CD1c-positive myeloid dendritic cell (primary cell): ENCODE data around the gene ANKS3.

Source experiments
- DNase-seq: peaks from one replicate; pipeline ENCODE4 v3.0.0-alpha.2; 2016; ENCODE audit errors: extremely low spot score

Gene ANKS3

GRCh38 chr16:4685776-4686496 lies 48.1 kb downstream of the ANKS3 start:
- no peak for DNase-seq

- no peak for DNase-seq
Measured at GRCh38 chr16:4685292-4685691, 48.8 kb downstream of the ANKS3 start.

- DNase-seq, result no peak
Measured at GRCh38 chr16:4684763-4685162, 49.3 kb downstream of the ANKS3 start.

GRCh38 chr16:4684058-4684715 lies 49.9 kb downstream of the ANKS3 start:
- DNase-seq, result no peak

DNA sequence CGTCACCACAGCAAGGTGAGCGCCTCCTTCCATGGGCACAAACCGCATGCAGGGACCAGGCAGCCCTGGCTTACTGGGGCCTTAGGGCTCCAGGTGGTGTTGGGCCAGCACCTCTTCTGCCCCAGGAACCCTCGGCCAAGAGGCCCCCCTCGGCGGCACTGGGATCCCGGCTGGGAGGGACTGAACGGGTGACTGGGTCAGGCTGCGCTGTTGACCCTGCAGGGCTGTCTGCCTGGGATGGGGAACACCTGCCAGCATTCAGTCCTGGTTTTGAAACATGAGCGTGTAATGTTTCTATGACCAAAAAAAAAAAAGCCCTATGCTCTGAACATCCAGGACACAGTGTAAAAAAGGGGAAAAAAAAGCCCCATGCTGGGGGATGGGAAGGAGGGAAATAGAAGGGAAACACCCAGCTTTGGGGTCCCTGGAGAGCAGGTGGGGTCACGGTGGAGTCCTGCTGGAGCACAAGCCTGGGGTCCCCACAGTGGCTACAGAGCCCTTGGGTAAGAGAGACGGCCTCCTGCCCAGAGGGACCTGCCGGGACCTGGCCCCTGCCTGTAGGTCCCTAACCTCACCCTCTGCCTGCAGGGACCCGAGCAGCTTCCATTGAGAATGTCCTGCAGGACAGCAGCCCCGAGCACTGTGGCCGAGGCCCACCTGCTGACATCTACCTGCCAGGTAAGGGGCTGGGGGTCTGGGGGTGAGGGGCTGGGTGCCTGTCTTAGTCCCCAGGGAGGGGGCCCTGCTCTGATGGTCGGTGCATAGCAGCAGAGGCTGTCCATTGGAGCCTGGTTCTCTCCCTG lies 50.6 kb downstream of the ANKS3 start:
- no peak for DNase-seq

GRCh38 chr16:4682616-4683254 lies 51.3 kb downstream of the ANKS3 start:
- peak; percentile 55 for DNase-seq

DNA sequence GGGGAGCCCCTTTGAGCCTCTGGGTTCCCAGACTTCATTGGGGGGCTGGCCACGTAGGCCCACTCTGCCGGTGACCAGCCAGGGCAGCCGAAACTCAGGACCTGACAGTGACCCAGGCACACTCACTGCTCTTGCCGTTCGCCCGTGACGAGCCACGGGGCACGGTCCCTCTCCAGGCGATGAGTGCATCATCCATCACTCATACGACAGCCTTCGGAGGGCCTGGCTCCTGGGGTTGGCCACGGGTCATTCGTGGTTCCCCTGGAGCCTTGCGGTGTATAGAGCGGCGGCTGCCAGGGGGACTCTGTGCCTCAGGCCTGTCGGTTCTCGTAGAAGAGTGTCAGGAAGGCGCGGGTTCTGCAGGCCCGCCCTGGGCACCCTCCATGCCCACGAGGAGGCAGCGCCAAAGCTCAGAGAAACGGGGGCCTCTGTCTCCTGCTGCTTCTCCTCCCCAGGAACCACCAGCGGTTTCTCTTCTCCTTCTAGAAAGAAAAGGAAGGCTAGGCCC lies 51.9 kb downstream of the ANKS3 start:
- peak; percentile 41 for DNase-seq

DNA sequence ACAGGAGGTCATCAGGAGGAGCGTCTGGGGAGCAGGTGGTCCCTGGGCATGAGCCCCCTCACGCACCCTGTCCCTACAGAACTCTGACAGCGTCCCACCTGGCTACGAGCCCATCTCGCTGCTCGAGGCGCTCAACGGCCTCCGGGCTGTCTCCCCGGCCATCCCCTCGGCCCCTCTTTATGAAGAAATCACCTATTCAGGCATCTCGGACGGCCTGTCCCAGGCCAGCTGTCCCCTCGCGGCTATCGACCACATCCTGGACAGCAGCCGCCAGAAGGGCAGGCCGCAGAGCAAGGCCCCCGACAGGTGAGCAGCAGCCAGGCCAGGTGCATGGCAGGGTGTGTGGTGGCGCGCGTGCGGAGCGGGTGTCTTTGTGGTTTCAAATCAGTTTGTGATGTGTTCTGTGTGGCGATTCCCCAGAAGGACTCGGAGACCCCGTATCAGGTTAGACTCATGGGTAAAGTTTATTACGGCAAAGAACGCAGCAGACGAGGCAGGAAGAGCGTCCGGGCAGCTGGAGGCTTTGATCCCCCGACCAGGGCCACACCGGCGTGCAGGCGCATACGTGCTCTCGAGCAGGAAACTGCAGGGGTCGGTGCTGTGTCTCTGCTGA lies 52.5 kb downstream of the ANKS3 start:
- no peak for DNase-seq

DNA sequence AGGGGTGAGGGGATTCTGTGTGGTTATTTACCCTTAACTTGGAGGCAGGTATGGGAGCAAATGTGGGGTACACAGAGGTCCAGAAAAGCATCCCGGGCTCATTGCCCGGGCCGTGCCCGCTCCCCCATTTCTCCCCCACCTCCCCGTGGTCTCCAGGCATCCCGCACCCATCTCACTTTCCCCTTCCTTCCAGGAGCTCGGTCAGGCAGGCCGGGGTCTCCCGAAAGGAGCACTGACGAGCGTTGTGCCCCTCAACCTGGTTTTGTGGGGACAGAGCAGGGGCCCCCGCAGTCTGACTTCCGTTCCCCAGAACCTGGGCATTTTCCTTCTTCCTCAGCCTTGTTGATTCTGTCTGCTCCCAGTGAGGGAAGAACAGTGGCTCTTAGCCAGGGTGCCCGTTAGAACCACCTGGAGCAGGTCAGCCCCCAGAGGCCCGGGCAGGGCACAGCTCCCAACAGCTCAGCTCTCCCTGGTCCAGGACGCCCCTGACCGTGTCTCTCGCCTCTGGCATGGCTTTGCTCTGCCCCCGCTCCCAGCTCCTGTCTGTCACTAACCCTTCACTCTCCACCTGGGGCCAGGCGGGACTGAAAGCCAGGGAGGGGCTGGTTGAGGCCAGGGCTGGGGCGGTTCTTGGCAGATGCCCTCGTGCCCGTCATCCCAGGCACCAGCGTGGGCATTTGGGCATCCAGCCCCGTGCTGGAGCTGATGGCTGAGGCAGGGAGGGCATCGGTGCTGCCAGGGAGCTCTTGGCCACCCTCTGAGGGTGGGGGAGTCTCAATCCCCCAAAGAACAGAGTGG lies 53.2 kb downstream of the ANKS3 start:
- DNase-seq, result no peak

DNA sequence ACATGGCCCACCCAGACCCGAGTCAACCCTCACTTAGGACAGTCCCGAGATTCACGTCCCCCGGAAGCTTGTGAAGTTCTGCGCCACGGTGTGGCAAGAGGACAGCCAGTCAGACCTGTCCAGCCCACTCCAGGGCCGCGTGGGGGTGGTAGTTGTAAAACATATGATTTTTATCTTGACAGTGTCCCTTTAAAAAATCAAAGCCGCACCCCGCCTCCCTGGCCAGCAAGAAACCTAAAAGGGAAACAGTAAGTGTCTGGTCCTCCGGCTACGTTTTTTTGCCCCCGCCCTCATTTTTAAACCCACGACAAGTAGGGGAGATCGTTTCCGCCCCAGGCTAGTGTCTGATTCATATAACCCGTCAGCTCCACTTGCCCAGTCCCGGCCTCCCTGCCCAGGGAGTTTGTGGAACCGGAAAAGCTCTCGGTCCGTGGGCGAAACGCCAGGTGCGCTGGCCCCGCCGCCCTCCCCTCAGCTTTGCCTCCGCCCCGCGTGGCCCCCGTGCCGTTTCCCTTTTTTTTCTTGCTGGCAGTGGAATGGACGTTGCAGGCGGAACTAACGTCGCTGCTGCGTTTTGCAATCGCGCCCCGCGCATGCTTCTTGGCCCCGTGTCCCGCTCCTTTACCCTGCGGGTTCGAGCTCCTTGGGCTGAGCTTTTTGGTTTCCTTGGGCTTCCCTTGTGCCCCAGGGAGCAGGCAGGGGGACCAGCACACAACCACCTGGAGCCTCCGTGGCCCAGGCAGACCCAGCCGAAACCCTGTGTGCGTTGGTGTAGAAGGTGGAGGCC lies 54.0 kb downstream of the ANKS3 start:
- peak; percentile 95 for DNase-seq

- DNase-seq, result no peak
Measured at GRCh38 chr16:4679156-4679849, 54.8 kb downstream of the ANKS3 start.

DNA sequence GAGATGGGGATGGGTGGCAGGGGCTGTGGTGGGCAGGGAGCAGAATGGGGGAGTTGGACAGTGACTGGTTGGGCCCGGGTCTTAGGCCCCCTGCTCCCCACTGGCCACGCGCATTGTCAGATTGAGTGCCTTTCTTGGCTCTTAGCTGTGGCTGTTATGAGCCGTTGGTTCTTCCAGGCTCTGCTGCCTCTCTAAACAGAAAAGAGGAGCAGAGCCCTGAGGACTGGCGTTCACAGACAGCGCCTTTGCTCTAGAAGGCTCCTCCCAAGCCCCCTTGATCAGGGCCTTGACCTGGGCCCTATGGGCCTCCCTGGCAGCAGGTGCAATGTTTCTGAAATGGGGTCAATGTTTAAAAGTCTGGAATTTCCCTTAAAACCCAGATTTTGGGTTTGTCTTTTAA lies 55.5 kb downstream of the ANKS3 start:
- no peak for DNase-seq

GRCh38 chr16:4677994-4678393 lies 56.1 kb downstream of the ANKS3 start:
- no peak for DNase-seq

DNA sequence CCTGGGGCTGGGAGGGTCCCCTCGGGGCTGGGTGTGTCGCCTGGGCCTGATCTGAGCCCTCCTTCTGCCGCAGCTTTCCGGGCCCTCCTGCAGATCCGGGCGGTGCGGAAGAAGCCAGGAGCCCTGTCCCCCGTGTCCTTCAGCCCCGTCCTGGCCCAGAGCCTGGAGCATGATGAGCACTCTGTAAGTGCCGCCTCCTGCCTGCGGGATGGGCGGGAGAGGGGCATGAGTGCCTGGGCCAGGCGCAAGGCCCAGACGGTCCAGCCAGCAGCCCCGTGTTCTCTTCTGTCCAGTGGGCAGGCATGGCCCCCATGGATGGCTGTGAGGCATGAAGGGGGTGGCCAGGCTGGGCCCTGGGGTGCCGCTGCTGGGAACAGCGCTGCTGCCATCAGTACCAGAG lies 56.7 kb downstream of the ANKS3 start:
- DNase-seq, result no peak

DNA sequence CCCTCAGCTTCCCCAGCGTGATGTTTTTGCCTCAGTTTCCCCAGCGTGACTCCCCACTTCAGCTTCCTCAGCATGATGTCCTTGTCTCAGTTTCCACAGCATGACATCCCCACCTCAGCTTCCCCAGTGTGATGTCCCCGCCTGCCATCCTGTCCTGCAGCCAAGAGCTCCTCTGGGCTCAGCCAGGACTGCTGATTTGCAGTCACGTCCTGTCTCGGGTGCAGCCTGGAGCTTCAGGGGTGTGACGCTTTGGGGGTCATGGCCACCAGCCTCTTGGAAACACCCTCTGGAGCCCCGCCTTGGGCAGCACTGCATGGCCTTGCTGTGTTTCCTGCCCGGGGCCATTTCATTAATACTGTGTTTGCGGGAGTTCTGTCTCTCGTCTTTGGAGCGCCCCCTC lies 57.2 kb downstream of the ANKS3 start:
- no peak for DNase-seq

DNA sequence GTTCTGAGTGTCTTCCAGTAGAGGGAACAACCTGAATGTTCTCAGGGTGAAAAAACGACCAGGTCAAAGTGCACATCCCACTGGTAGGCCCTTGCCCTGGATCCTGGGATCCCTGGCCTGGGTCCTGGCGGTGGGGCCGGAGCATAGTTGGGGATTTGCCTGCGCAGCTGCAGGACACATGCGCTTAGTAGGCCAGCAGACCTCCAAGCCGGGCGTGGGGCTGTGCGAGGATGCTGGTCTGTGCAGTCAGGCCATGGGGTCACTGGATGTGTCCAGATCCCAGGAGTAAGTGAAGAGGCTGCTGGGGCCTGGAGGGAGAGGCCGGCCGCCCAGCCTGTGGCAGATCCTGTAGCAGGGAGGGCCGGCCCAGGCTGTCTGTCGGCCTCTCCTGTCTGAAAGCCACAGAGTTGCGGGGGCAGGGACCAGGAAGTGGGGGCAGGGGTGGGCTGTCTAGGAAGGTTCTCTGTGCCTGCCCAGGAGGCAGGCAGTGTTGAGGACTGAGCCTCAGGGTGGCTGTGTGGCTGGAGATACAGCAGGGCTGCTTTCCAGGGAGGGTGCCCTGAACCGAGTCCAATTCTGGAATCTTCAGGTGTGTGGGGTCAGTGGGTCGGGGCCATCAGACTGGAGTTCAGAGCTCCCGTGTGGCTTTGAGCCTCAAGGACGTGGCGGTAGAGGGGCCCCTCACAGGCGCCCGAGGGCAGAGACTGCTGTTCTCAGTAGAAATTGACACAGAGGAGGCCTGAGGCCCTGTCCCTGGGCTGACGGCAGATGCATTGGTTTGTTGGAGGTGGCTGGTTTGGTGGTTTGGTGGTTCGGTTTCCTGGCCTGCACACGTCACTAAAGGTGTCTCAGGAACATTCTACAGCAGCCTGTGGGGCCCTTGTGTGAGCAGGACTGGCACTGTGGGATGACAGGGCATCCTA lies 57.9 kb downstream of the ANKS3 start:
- DNase-seq, result peak; percentile 31

- no peak for DNase-seq
Measured at GRCh38 chr16:4674926-4675530, 59.0 kb downstream of the ANKS3 start.
